ENCODE measurements around the gene ASAP3.

GRCh38 chr1:23515905-23516304 is 31.9 kb upstream of the ASAP3 start:
- no peak for TF ChIP-seq EZH2 (IDR thresholded peaks at IDR 0.05)
- TF ChIP-seq POLR2AphosphoS5 (IDR thresholded peaks at IDR 0.05; ENCODE audit: borderline replicate concordance, low read depth, low read length): no peak
- TF ChIP-seq FOXP2 (optimal IDR thresholded peaks at IDR 0.05; ENCODE audit: control extremely low read depth, extremely low read length, insufficient read depth): no peak

All from SK-N-MC (cell line).